Trophoblast cell (in vitro differentiated cells and primary cell): ENCODE measurements around the gene RBFA.

Experiments
- DNase-seq, 2 donors: peaks; one replicate each; pipeline ENCODE4 v3.0.0-alpha.2; 2016
- H2AFZ ChIP-seq: 2 replicates; pipeline ENCODE4 v1.6.1; 2013; ENCODE audit warnings: low read length, moderate library complexity, mild to moderate bottlenecking; ENCODE audit not compliant: insufficient read depth, poor library complexity
- H2AK5ac ChIP-seq: 2 replicates; pipeline ENCODE4 v1.6.1; 2013; ENCODE audit warnings: mild to moderate bottlenecking, low read length
- H2BK120ac ChIP-seq: 2 replicates; pipeline ENCODE4 v1.6.1; 2013; ENCODE audit warnings: low read length, mild to moderate bottlenecking, moderate library complexity; ENCODE audit not compliant: insufficient read depth, poor library complexity
- H2BK12ac ChIP-seq: 2 replicates; pipeline ENCODE4 v1.6.1; 2013; ENCODE audit warnings: mild to moderate bottlenecking, low read length, moderate library complexity
- H2BK5ac ChIP-seq: 2 replicates; pipeline ENCODE4 v1.6.1; 2013; ENCODE audit warnings: low read length, low read depth, moderate library complexity, mild to moderate bottlenecking; ENCODE audit not compliant: poor library complexity
- H3K14ac ChIP-seq: 2 replicates; pipeline ENCODE4 v1.6.1; 2013; ENCODE audit warnings: mild to moderate bottlenecking, low read length
- H3K18ac ChIP-seq: 2 replicates; pipeline ENCODE4 v1.6.1; 2013; ENCODE audit warnings: mild to moderate bottlenecking, low read length
- H3K23ac ChIP-seq: 2 replicates; pipeline ENCODE4 v1.6.1; 2013; ENCODE audit warnings: low read length
- H3K27ac ChIP-seq: 2 replicates; pipeline ENCODE4 v1.5.1; 2013; ENCODE audit warnings: low read depth, mild to moderate bottlenecking, inconsistent platforms, low read length, moderate library complexity
- H3K27me3 ChIP-seq: 2 replicates; pipeline ENCODE4 v1.6.1; 2013; ENCODE audit warnings: inconsistent platforms, mild to moderate bottlenecking, low read length, moderate library complexity; ENCODE audit not compliant: insufficient read depth
- H3K36me3 ChIP-seq, 2 experiments: 1 replicate in 1 of 2; 2 replicates in 1 of 2; pipeline ENCODE4 v1.6.1; 2013; ENCODE audit warnings: low read length in 2 of 2, mild to moderate bottlenecking in 2 of 2, moderate library complexity in 1 of 2; ENCODE audit not compliant: insufficient read depth in 2 of 2, control insufficient read depth in 1 of 2
- H3K4ac ChIP-seq: 2 replicates; pipeline ENCODE4 v1.6.1; 2013; ENCODE audit warnings: low read depth, mild to moderate bottlenecking, low read length, moderate library complexity
- H3K4me1 ChIP-seq, 2 experiments: 1 replicate in 1 of 2; 2 replicates in 1 of 2; pipeline ENCODE4 v1.6.1; 2013; ENCODE audit warnings: low read length in 2 of 2, mild to moderate bottlenecking in 2 of 2, moderate library complexity in 1 of 2; ENCODE audit not compliant: insufficient read depth in 2 of 2, control insufficient read depth in 1 of 2
- H3K4me2 ChIP-seq: 2 replicates; pipeline ENCODE4 v1.6.1; 2013; ENCODE audit warnings: inconsistent platforms, mild to moderate bottlenecking, low read length, moderate library complexity
- H3K4me3 ChIP-seq: 2 replicates; pipeline ENCODE4 v1.5.1; 2013; ENCODE audit warnings: mild to moderate bottlenecking, low read depth, low read length, inconsistent platforms
- H3K79me1 ChIP-seq: one replicate; pipeline ENCODE4 v1.6.1; 2013; ENCODE audit warnings: low read length
- H3K79me2 ChIP-seq: 2 replicates; pipeline ENCODE4 v1.6.1; 2013; ENCODE audit warnings: low read length, mild to moderate bottlenecking; ENCODE audit not compliant: control insufficient read depth, insufficient read depth, poor library complexity
- H3K9ac ChIP-seq: 2 replicates; pipeline ENCODE4 v1.6.1; 2013; ENCODE audit warnings: mild to moderate bottlenecking, low read length
- H3K9me3 ChIP-seq: 2 replicates; pipeline ENCODE4 v1.6.1; 2013; ENCODE audit warnings: low read depth, mild to moderate bottlenecking, control low read depth, inconsistent platforms, low read length; ENCODE audit not compliant: insufficient read depth
- H4K12ac ChIP-seq: 2 replicates; pipeline ENCODE4 v1.6.1; 2013; ENCODE audit warnings: low read depth, mild to moderate bottlenecking, low read length, moderate library complexity
- H4K8ac ChIP-seq: 2 replicates; pipeline ENCODE4 v1.6.1; 2013; ENCODE audit warnings: low read depth, mild to moderate bottlenecking, low read length, moderate library complexity
- H4K91ac ChIP-seq: one replicate; pipeline ENCODE4 v1.6.1; 2013; ENCODE audit warnings: low read depth, mild to moderate bottlenecking, low read length, moderate library complexity
- WGBS: extraction: QIAGEN DNeasy Blood & Tissue Kit; methylation state at CpG from one replicate; pipeline ENCODE4 v1.1.7; 2013; ENCODE audit warnings: missing lambda C conversion rate; ENCODE audit not compliant: insufficient read length, insufficient coverage; ENCODE audit errors: extremely low coverage; 5-methylcytosine and 5-hydroxymethylcytosine counted together

RBFA gene

GRCh38 chr18:80059945-80060344 lies 25.7 kb downstream of the RBFA start:
- Histone ChIP-seq H2AK5ac (no peak overlapping the region), H2BK5ac (no peak overlapping the region), H3K27me3 (no peaks in the 10 kb centered on the region), H4K91ac (no peak overlapping the region), H3K23ac (no peak overlapping the region), H3K79me1 (no peaks in the 10 kb centered on the region), H3K4me3 (no peak overlapping the region), H3K36me3 (no peaks in the 10 kb centered on the region), H3K14ac (no peak overlapping the region), H3K27ac (no peak overlapping the region), H4K8ac (no peak overlapping the region), H2BK12ac (no peak overlapping the region), H2BK120ac (no peak overlapping the region), H3K79me2 (no peaks in the 10 kb centered on the region), H3K9me3 (peaks cover 18% of the 10 kb centered on the region), H3K4ac (no peak overlapping the region), H3K4me2 (no peak overlapping the region), H4K12ac (no peak overlapping the region), H2AFZ (no peak overlapping the region), H3K4me1 (no peaks in the 10 kb centered on the region), H3K18ac (no peak overlapping the region), H3K9ac (no peak overlapping the region)
- no peak for DNase-seq
- WGBS = no CpG with 5 or more reads among the region's 6 CpGs

- Histone ChIP-seq H2BK120ac (no peak overlapping the region), H4K8ac (no peak overlapping the region), H4K12ac (no peak overlapping the region), H4K91ac (no peak overlapping the region), H2BK5ac (no peak overlapping the region), H3K27me3 (no peaks in the 10 kb centered on the region), H3K4me3 (no peak overlapping the region), H3K79me2 (no peaks in the 10 kb centered on the region), H2AK5ac (no peak overlapping the region), H3K18ac (no peak overlapping the region), H3K4me2 (no peak overlapping the region), H3K36me3 (no peaks in the 10 kb centered on the region), H3K4me1 (no peaks in the 10 kb centered on the region), H3K27ac (no peak overlapping the region), H3K23ac (no peak overlapping the region), H2AFZ (no peak overlapping the region), H3K9me3 (peaks cover 7% of the 10 kb centered on the region), H3K4ac (no peak overlapping the region), H2BK12ac (no peak overlapping the region), H3K9ac (no peak overlapping the region), H3K14ac (no peak overlapping the region), H3K79me1 (no peaks in the 10 kb centered on the region)
- WGBS = no CpG with 5 or more reads among the region's 9 CpGs
- no peak for DNase-seq
Measured at GRCh38 chr18:80065705-80066104, 31.5 kb downstream of the RBFA start.

GRCh38 chr18:80067321-80067720 lies 33.1 kb downstream of the RBFA start:
- H3K4ac ChIP-seq = no peak overlapping the region
- no peak overlapping the region for H4K12ac ChIP-seq
- no peak overlapping the region for H3K27ac ChIP-seq
- H2AK5ac ChIP-seq = no peak overlapping the region
- H3K4me1 ChIP-seq = no peaks in the 10 kb centered on the region
- H3K9me3 ChIP-seq = peaks cover 7% of the 10 kb centered on the region
- H3K27me3 ChIP-seq = no peaks in the 10 kb centered on the region
- H4K91ac ChIP-seq = no peak overlapping the region
- H3K4me3 ChIP-seq = no peak overlapping the region
- H2BK12ac ChIP-seq = no peak overlapping the region
- no peak overlapping the region for H3K9ac ChIP-seq
- H2BK120ac ChIP-seq = no peak overlapping the region
- H3K79me1 ChIP-seq = no peaks in the 10 kb centered on the region
- H3K36me3 ChIP-seq = no peaks in the 10 kb centered on the region
- no peak for DNase-seq
- no peak overlapping the region for H2BK5ac ChIP-seq
- no CpG with 5 or more reads among the region's 8 CpGs for WGBS
- H3K23ac ChIP-seq = no peak overlapping the region
- no peak overlapping the region for H4K8ac ChIP-seq
- no peaks in the 10 kb centered on the region for H3K79me2 ChIP-seq
- no peak overlapping the region for H3K14ac ChIP-seq
- no peak overlapping the region for H3K18ac ChIP-seq
- H3K4me2 ChIP-seq = no peak overlapping the region
- no peak overlapping the region for H2AFZ ChIP-seq

GRCh38 chr18:80067897-80068296 lies 33.7 kb downstream of the RBFA start:
- no peak overlapping the region for H3K4ac ChIP-seq
- H3K18ac ChIP-seq = no peak overlapping the region
- no peak for DNase-seq
- no peak overlapping the region for H4K91ac ChIP-seq
- H3K27me3 ChIP-seq = no peaks in the 10 kb centered on the region
- WGBS = no CpG with 5 or more reads among the region's 10 CpGs
- H3K23ac ChIP-seq = no peak overlapping the region
- H3K4me1 ChIP-seq = no peaks in the 10 kb centered on the region
- H2BK120ac ChIP-seq = no peak overlapping the region
- H2AK5ac ChIP-seq = no peak overlapping the region
- H3K9me3 ChIP-seq = peaks cover 7% of the 10 kb centered on the region
- no peak overlapping the region for H2BK12ac ChIP-seq
- H3K14ac ChIP-seq = no peak overlapping the region
- no peak overlapping the region for H3K27ac ChIP-seq
- H3K4me3 ChIP-seq = no peak overlapping the region
- no peak overlapping the region for H2BK5ac ChIP-seq
- no peak overlapping the region for H4K8ac ChIP-seq
- H3K79me2 ChIP-seq = no peaks in the 10 kb centered on the region
- no peak overlapping the region for H3K4me2 ChIP-seq
- H3K36me3 ChIP-seq = no peaks in the 10 kb centered on the region
- H4K12ac ChIP-seq = no peak overlapping the region
- H2AFZ ChIP-seq = no peak overlapping the region
- H3K79me1 ChIP-seq = no peaks in the 10 kb centered on the region
- no peak overlapping the region for H3K9ac ChIP-seq
